GM19025 (cell line): ENCODE measurements around the gene TMPRSS9.

Experiments used
- ATAC-seq: cut with Tn5 transposase; IDR thresholded peaks from one replicate; pipeline ENCODE4 v1.9.1; 2021; ENCODE audit warnings: mild to moderate bottlenecking, low read depth, moderate library complexity; ENCODE audit not compliant: unreplicated experiment

TMPRSS9 gene

GRCh38 chr19:2329149-2329478, 31.0 kb upstream of the TMPRSS9 start:
- no peak for ATAC-seq

DNA sequence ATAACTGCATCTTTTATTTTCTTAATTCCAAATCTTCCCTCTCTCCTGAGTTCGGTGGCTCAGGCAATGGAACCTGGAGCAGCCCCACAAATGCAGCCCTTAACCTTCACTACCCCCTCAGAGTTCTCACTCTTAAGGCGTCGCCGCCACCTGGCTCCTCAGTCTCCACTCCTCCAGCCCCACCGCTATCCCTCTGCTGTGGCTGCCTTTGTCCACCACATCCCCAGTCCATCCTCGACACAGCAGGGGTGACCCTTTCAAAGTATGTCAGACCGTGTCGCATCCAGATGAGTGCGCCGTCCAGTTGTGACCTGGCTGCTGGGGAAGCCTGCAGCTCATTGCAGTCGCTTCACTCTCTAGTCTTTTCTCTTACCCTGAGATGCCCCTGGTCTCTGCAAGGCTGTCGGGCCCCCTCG, 30.6 kb upstream of the TMPRSS9 start:
- ATAC-seq = no peak

GRCh38 chr19:2330255-2330631, 29.8 kb upstream of the TMPRSS9 start:
- ATAC-seq = no peak

GRCh38 chr19:2330632-2331284, 29.3 kb upstream of the TMPRSS9 start:
- no peak for ATAC-seq

GRCh38 chr19:2331601-2332246, 28.3 kb upstream of the TMPRSS9 start:
- no peak for ATAC-seq

- peak; percentile 34 for ATAC-seq
Measured at GRCh38 chr19:2332341-2333026, 27.6 kb upstream of the TMPRSS9 start.

- no peak for ATAC-seq
Measured at GRCh38 chr19:2333027-2333806, 26.8 kb upstream of the TMPRSS9 start.

GRCh38 chr19:2333807-2334211, 26.3 kb upstream of the TMPRSS9 start:
- no peak for ATAC-seq

DNA sequence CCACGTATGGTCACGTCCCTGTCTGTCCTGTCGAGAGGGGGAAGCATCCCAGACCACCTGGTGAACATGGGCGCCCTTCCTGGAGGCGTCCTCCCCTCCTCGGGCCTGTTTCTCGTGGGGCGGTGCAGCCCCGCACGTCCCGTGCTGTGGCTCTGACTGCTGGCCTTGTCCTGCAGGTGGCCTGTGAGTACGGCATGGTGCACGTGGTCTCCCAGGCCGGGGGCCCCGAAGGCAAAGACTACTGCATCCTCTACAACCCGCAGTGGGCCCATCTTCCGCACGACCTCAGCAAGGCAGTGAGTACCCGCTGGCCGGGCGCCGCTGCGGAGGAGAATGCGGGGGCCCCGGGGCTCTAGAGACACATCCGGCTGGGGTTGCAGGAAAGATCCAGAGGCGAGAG, 25.6 kb upstream of the TMPRSS9 start:
- ATAC-seq = no peak

GRCh38 chr19:2334986-2335846, 24.8 kb upstream of the TMPRSS9 start:
- no peak for ATAC-seq

DNA sequence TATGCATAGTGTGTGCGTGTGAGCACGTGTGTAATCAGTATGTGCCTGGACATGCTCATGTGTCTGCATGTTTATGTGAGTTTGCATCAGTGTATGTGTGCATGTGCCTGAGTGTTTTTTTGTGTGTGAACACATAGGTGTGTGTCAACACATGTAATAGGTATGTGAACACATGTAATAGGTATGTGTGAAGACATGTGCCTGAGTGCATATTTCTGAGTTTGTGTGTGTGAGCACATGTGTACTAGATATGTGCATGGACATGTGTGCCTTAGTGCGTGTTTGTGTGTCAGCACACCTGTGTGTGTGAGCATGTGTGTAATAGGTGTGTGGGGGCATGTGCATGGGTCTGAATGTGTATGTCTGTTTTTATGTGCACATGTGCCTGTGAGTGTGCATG, 24.2 kb upstream of the TMPRSS9 start:
- ATAC-seq = no peak

GRCh38 chr19:2336528-2337328, 23.3 kb upstream of the TMPRSS9 start:
- no peak for ATAC-seq

- ATAC-seq = no peak
Measured at GRCh38 chr19:2337329-2337707, 22.7 kb upstream of the TMPRSS9 start.

GRCh38 chr19:2338055-2338615, 21.9 kb upstream of the TMPRSS9 start:
- ATAC-seq = no peak

DNA sequence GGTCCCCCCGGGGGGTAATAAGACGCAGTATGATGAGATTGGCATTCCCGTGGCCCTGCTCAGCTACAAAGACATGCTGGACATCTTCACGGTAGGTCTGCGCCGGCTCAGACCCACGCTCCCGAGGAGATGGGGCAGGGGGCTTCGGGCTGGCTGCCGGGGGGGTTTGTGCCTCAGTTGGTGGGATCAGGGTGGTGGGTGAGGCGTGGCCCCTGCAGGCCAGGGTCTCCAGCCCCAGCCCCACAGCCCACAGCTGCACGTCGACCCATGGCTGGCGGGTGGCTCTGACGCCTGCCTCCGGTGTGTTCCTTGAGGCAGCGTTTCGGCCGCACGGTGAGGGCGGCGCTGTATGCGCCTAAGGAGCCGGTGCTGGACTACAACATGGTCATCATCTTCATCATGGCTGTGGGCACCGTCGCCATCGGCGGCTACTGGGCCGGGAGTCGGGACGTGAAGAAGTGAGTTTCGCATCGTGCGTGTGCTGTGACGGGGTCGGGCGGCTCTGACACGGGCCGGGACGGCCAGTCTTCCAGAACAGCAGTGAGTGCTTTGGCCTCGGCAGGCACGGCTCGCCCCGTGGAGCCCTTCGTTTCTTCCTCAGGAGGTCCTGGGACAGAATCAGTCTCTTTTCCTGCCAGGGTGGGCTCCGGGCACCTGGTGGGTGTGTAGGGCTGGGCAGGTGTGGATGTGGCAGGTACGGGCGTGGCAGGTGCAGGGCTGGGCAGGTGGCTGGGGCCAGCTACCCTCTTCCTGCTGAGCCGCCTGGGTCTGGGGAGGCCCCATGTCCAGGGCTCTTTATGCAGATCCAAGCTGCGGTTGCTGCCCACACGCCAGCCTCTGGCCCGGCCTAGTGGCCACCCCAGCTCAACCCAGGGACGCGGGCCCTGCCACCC, 21.1 kb upstream of the TMPRSS9 start:
- no peak for ATAC-seq

DNA sequence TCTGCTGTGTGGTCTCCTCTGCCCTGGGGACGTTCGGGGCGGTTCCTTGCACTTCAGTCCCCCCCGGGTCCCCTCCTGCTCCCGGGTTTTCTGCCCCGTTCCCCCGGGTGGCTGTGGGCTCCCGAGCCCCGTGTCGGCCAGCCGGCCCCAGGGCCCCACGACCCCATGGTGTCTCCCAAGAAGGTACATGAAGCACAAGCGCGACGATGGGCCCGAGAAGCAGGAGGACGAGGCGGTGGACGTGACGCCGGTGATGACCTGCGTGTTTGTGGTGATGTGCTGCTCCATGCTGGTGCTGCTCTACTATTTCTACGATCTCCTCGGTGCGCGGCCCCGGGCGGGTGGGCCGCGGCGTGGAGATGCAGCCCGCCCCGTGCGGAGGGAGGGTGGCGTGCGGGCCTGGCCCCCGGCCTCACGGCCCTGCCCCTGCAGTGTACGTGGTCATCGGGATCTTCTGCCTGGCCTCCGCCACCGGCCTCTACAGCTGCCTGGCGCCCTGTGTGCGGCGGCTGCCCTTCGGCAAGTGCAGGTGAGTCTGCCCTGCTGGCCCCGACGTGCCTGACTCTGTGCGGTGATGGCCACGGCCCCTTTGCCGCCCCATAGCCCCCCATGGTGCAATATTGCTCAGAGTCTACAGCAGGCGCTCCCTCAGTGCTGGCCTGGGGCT, 20.3 kb upstream of the TMPRSS9 start:
- no peak for ATAC-seq

DNA sequence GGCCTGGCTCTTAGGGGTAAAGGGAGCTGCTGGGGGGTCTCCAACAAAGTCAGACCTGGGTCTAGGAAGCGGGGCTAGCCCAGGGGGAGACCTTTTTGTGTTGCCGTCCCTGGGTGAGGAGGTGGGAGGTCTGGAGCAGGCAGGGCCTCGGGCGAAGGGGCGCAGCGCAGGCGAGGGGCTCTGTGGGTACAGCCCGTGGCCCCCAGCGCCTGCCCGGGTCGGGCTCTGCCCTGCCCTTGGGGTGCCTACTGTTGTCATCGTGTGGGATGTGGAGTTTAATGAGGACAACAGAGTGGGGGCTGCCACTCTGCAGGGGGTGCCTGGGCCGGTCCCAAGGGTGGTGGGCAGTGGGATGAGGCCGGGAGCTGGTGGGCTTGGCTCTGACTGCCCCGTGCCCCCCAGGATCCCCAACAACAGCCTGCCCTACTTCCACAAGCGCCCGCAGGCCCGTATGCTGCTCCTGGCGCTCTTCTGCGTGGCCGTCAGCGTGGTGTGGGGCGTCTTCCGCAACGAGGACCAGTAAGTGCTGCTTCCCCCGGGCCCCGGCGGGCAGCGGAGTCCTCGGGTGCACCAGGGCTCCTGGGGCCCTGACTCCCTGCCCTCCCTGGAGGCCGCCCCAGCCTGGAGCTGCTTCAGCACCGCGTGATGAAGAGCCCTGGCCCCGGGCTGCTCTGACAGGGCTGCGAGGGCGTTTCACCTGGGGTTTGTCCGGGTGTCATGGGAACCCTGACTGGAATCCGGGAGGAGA, 19.4 kb upstream of the TMPRSS9 start:
- ATAC-seq = no peak
